HepG2 (cell line): ENCODE data around the gene EPB41. TPM values are rescaled to one million over a fixed set of nuclear protein-coding genes. Genes with fewer than 3 reads are reported as not detected.

Experiments
- ATAC-seq: fragments of 200-7000 bp; cut with Tn5 transposase; 3 replicates; pipeline ENCODE4 v1.9.1; 2020; ENCODE audit warnings: mild to moderate bottlenecking, moderate library complexity
- BruUV-seq: library from RNA; stranded (reverse); fragments of 400-500 nt; replicated peaks from 2 replicates; lab custom pipeline; 2021; lab: Mats Ljungman, UMichigan
- CTCF ChIA-PET: fragments of 300-600 bp; formaldehyde crosslinking; extraction: SDS; loops from one replicate; lab custom pipeline; 2021; ENCODE audit warnings: low total read pairs, inconsistent platforms, low intra/inter-chr PET ratio; lab: Yijun Ruan, JAX
- POLR2A ChIA-PET: fragments of 350-600 bp; sonication (Branson Sonifier 250); formaldehyde crosslinking; loops from one replicate; lab custom pipeline; 2020; ENCODE audit warnings: antibody characterized with exemption, inconsistent platforms; lab: Yijun Ruan, JAX
- DNase-seq: peaks from one replicate; pipeline ENCODE4 v3.0.0-alpha.2; 2015; ENCODE audit warnings: low spot score
- FAIRE-seq: peaks from 3 replicates; lab custom pipeline; 2011; peaks lifted over from hg19 to GRCh38; lab: Jason Lieb, UNC
- H2AFZ ChIP-seq: one replicate; pipeline ENCODE4 v1.6.1; 2011; ENCODE audit warnings: low read length, inconsistent platforms
- H3K27ac ChIP-seq: fragments of 300-600 bp; 3 replicates; pipeline ENCODE4 v1.8.0; 2011; ENCODE audit warnings: mixed run types, mild to moderate bottlenecking, mixed read lengths, low read length, inconsistent platforms; ENCODE audit not compliant: insufficient read depth; ENCODE audit errors: extremely low read length
- H3K27me3 ChIP-seq, 2 experiments: fragments of 200-600 bp in 1 of 2; 2 replicates in 1 of 2; 3 replicates in 1 of 2; pipeline versions ENCODE4 v1.6.0 to v1.8.0; 2011; ENCODE audit warnings: low read length in 2 of 2, mild to moderate bottlenecking in 2 of 2, moderate library complexity in 2 of 2, inconsistent platforms in 1 of 2; ENCODE audit not compliant: insufficient read depth in 2 of 2, control insufficient read depth in 1 of 2
- H3K36me3 ChIP-seq, 2 experiments: fragments of 200-600 bp in 1 of 2; replicated peaks in 1 of 2; 2 replicates in 1 of 2; 3 replicates in 1 of 2; pipeline versions ENCODE4 v1.5.1 to v1.8.0; 2011; ENCODE audit warnings: low read length in 2 of 2, inconsistent platforms in 1 of 2; ENCODE audit not compliant: insufficient read depth in 2 of 2, control insufficient read depth in 1 of 2
- H3K4me1 ChIP-seq: 2 replicates; pipeline ENCODE4 v1.5.1; 2012; ENCODE audit warnings: low read length, inconsistent platforms; ENCODE audit not compliant: insufficient read depth
- H3K4me2 ChIP-seq: 2 replicates; pipeline ENCODE4 v1.6.0; 2011; ENCODE audit warnings: low read depth, low read length, inconsistent platforms
- H3K4me3 ChIP-seq, 3 experiments: fragments of 200-600 bp in 1 of 3; sonication (generic), shearing (Covaris generic) in 1 of 3; replicated peaks in 1 of 3; 2 replicates each; pipeline ENCODE4 v1.5.1; 2011 to 2016; ENCODE audit warnings: low read length in 3 of 3, inconsistent platforms in 2 of 3, low read depth in 2 of 3, mild to moderate bottlenecking in 2 of 3, control low read depth in 1 of 3, mixed read lengths in 1 of 3; ENCODE audit not compliant: insufficient read depth in 1 of 3
- H3K79me2 ChIP-seq: one replicate; pipeline ENCODE4 v1.6.1; 2011; ENCODE audit warnings: low read length, inconsistent platforms; ENCODE audit not compliant: insufficient read depth
- H3K9ac ChIP-seq: 2 replicates; pipeline ENCODE4 v1.6.0; 2011; ENCODE audit warnings: mild to moderate bottlenecking, low read depth, low read length, inconsistent platforms; ENCODE audit not compliant: insufficient read depth
- H3K9me3 ChIP-seq: 2 replicates; pipeline ENCODE4 v1.5.1; 2012; ENCODE audit warnings: mild to moderate bottlenecking, low read length
- H4K20me1 ChIP-seq: 2 replicates; pipeline ENCODE4 v1.6.0; 2011; ENCODE audit warnings: inconsistent platforms, mild to moderate bottlenecking, low read length, moderate library complexity; ENCODE audit not compliant: insufficient read depth
- ATF3 ChIP-seq: sonication (generic); formaldehyde crosslinking; IDR thresholded peaks from 2 replicates; pipeline ENCODE4 v1.4.0; 2020; ENCODE audit warnings: missing genetic modification reagents
- CEBPB ChIP-seq: IDR thresholded peaks from 2 replicates; pipeline ENCODE4 v1.6.1; 2011; ENCODE audit warnings: low read depth, low read length, improper control_type of control experiment, borderline replicate concordance
- ETV5 ChIP-seq: IDR thresholded peaks from 2 replicates; pipeline ENCODE4 v1.6.1; 2018; ENCODE audit warnings: missing biosample characterization, missing genetic modification reagents, inconsistent platforms, borderline replicate concordance
- HCFC1 ChIP-seq: fragments of 150-350 bp; IDR thresholded peaks from 2 replicates; pipeline ENCODE4 v1.6.1; 2014; ENCODE audit warnings: low read depth, low read length
- IRX3 ChIP-seq: sonication (generic); formaldehyde crosslinking; IDR thresholded peaks from 2 replicates; pipeline ENCODE4 v1.8.1; 2023; ENCODE audit warnings: mild to moderate bottlenecking, low read depth, missing genetic modification reagents, borderline replicate concordance
- LCORL ChIP-seq, 2 experiments: fragments of 450-650 bp in 1 of 2; sonication (generic) in 1 of 2; formaldehyde crosslinking in 1 of 2; IDR thresholded peaks; 2 replicates each; pipeline versions ENCODE4 v1.5.0 to v1.6.1; 2017 to 2020; ENCODE audit warnings: antibody characterized with exemption in 1 of 2, missing genetic modification reagents in 1 of 2
- MAFF ChIP-seq: IDR thresholded peaks from 2 replicates; pipeline ENCODE4 v1.6.1; 2011; ENCODE audit warnings: low read depth, low read length, improper control_type of control experiment
- PITX1 ChIP-seq: sonication (generic); formaldehyde crosslinking; IDR thresholded peaks from 2 replicates; pipeline ENCODE4 v1.5.1; 2020; ENCODE audit warnings: mild to moderate bottlenecking, missing genetic modification reagents
- PPARG ChIP-seq: conservative IDR thresholded peaks from 2 replicates; pipeline ENCODE4 v1.6.1; 2016; ENCODE audit warnings: missing biosample characterization, missing genetic modification reagents
- RBM22 ChIP-seq: fragments of 200-400 bp; formaldehyde crosslinking; optimal IDR thresholded peaks from 2 replicates; pipeline ENCODE3; 2017; ENCODE audit warnings: mild to moderate bottlenecking, low read length, moderate library complexity
- SETDB1 ChIP-seq: sonication (generic); formaldehyde crosslinking; IDR thresholded peaks from 2 replicates; pipeline ENCODE4 v1.5.1; 2020; ENCODE audit warnings: missing genetic modification reagents, mild to moderate bottlenecking, borderline replicate concordance
- SP140L ChIP-seq: sonication (generic); formaldehyde crosslinking; IDR thresholded peaks from 2 replicates; pipeline ENCODE4 v1.4.0; 2020; ENCODE audit warnings: missing genetic modification reagents, borderline replicate concordance
- ZNF547 ChIP-seq: sonication (generic); formaldehyde crosslinking; IDR thresholded peaks from 2 replicates; pipeline ENCODE4 v1.5.1; 2020; ENCODE audit warnings: mild to moderate bottlenecking, missing genetic modification reagents
- ZNF607 ChIP-seq: sonication (generic); formaldehyde crosslinking; IDR thresholded peaks from 2 replicates; pipeline ENCODE4 v1.5.1; 2020; ENCODE audit warnings: missing genetic modification reagents, mild to moderate bottlenecking, borderline replicate concordance
- ZNF879 ChIP-seq: sonication (generic); formaldehyde crosslinking; IDR thresholded peaks from 2 replicates; pipeline ENCODE4 v1.8.1; 2023; ENCODE audit warnings: missing genetic modification reagents
- WGBS: methylation state at CpG from one replicate; pipeline ENCODE4 v1.1.6; 2017; ENCODE audit warnings: low lambda C conversion rate; 5-methylcytosine and 5-hydroxymethylcytosine counted together
- in situ Hi-C: cut with HindIII; loops from 2 replicates; pipeline ENCODE4 v1.10.0; 2017; ENCODE audit warnings: low pct_unique_long_range_greater_than_20kb; ENCODE audit not compliant: extremely low pct_ligation_motif_present
- intact Hi-C: fragments of 100-400 bp; cut with micrococcal nuclease; formaldehyde crosslinking; loops from one replicate; pipeline ENCODE4 v1.10.0; 2022; ENCODE audit not compliant: unreplicated experiment
- polyA plus RNA-seq, 8 experiments: library from polyadenylated mRNA; depleted of rRNA in 3 of 8; stranded (reverse) in 7 of 8; unstranded in 1 of 8; fragments of >200 nt; fragmentation: Illumina TruSeq in 4 of 8; extraction: Trizol in 4 of 8; gene quantifications; 2 replicates each; pipeline versions ENCODE4 v1.2.1 to v1.2.3, GENCODE V29; 2011 to 2016; ENCODE audit warnings: low read depth in 4 of 8, missing spikeins in 1 of 8, mixed read lengths in 1 of 8; ENCODE audit not compliant: insufficient read depth in 1 of 8
- total RNA-seq, 5 experiments: library from RNA; depleted of rRNA; stranded (reverse); fragments of >200 nt; fragmentation: Illumina TruSeq; extraction: Trizol; gene quantifications; 2 replicates each; pipeline ENCODE4 v1.2.3, GENCODE V29; 2016; ENCODE audit warnings: low read depth in 1 of 5
- TF ChIP-seq, protein P1 (sequence below): sonication (generic); formaldehyde crosslinking; IDR thresholded peaks from 2 replicates; pipeline ENCODE4 v1.8.0; 2022; ENCODE audit warnings: missing genetic modification reagents, mild to moderate bottlenecking, moderate library complexity, borderline replicate concordance

The EPB41 gene
- total and polyA plus RNA-seq, 2 of the 13 experiments (the other 11 are each of a cell fraction or from before 2014, with no cell fraction given) = 34.5 to 46.7 TPM

GRCh38 chr1:29152046-29152805, 237.9 kb downstream of the EPB41 start (continued):
- TF ChIP-seq ZNF607 (CRISPR knock-in tag) = no peak
- TF ChIP-seq CEBPB = peak; percentile 33; the same call in 1 of the 2 replicates
- peak; percentile 4 for TF ChIP-seq RBM22
- TF ChIP-seq ATF3 (CRISPR knock-in tag) = no peak
- no peak for TF ChIP-seq ETV5

DNA sequence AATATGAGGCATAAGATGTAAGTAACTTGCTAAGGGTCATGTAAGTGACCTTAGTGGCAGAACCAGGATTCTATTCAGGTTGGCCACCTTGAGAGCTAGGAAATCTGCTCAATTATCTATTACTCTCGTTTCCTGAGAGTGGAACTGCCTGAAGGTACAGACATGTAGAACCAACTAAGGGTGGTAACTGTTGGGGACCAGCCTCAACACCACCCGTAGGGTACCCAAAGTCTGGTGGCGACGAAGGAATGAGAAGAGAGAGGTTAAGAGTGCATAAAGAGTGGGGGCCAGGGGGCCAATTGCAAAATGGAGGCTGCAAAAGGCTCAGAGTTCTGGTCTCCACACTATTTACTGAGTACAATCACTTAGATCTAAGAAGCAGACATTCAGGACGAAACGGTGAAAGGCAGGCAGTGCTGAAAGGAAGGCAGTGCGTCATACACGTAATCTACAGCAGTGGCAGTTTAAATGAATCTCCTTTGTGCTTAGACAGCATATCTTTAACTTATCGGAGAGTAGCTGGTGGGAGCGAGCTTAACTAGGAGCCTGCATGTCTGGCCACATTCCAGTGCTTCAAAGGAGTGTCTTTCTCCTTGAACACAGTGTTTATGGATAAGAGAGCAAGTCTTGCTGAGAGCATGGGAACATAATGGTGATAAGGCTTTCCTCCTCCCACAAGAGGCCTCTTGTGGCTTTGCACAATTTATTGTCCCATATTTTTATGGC, 242.3 kb downstream of the EPB41 start:
- H3K4me3 ChIP-seq = no peak overlapping the region
- ATAC-seq = no peak
- in situ Hi-C loops (no loop called here), intact Hi-C loops (no loop called here)
- H3K36me3 ChIP-seq = peaks cover 15 to 87% of the 10 kb centered on the region in 2 experiments
- WGBS = 96% methylated on average over 10 of the region's 10 CpGs
- no TSS peak for BruUV-seq
- no peak overlapping the region for H3K4me2 ChIP-seq
- no peak overlapping the region for H3K9ac ChIP-seq
- no peak overlapping the region for H3K27ac ChIP-seq
- H3K4me1 ChIP-seq = peaks cover 8% of the 10 kb centered on the region
- DNase-seq = no peak
- H3K27me3 ChIP-seq = no peaks in the 10 kb centered on the region
- no peak overlapping the region for H2AFZ ChIP-seq
- FAIRE-seq = no peak
- CTCF ChIA-PET = no interaction called here
- no peaks in the 10 kb centered on the region for H3K9me3 ChIP-seq
- H3K79me2 ChIP-seq = peaks cover 4% of the 10 kb centered on the region
- POLR2A ChIA-PET = interaction anchor here (1.2 kb wide), 1 partner anchor 25 kb away, joined by 4 read pairs; the partner anchor contains the start of gene SRSF4
- peaks cover 5% of the 10 kb centered on the region for H4K20me1 ChIP-seq
- TF ChIP-seq SETDB1 (CRISPR knock-in tag) (no peak), IRX3 (CRISPR knock-in tag) (no peak), PITX1 (CRISPR knock-in tag) (no peak), ZNF547 (CRISPR knock-in tag) (no peak), LCORL (IDR thresholded peaks at IDR 0.05) (no peak), LCORL (CRISPR knock-in tag; IDR thresholded peaks at IDR 0.05) (no peak), PPARG (CRISPR knock-in tag) (no peak), ZNF879 (no peak), MAFF (0 out of 2 replicates have a peak, but pooled peaks have one; percentile 2), SP140L (CRISPR knock-in tag) (no peak), RBM22 (peak; percentile 21), HCFC1 (no peak)
- TF ChIP-seq, protein P1, sequence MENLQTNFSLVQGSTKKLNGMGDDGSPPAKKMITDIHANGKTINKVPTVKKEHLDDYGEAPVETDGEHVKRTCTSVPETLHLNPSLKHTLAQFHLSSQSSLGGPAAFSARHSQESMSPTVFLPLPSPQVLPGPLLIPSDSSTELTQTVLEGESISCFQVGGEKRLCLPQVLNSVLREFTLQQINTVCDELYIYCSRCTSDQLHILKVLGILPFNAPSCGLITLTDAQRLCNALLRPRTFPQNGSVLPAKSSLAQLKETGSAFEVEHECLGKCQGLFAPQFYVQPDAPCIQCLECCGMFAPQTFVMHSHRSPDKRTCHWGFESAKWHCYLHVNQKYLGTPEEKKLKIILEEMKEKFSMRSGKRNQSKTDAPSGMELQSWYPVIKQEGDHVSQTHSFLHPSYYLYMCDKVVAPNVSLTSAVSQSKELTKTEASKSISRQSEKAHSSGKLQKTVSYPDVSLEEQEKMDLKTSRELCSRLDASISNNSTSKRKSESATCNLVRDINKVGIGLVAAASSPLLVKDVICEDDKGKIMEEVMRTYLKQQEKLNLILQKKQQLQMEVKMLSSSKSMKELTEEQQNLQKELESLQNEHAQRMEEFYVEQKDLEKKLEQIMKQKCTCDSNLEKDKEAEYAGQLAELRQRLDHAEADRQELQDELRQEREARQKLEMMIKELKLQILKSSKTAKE = no peak
